Sciatic nerve (tissue), 2 donors: ENCODE data around the gene MLLT3. TPM values are rescaled to one million over a fixed set of nuclear protein-coding genes. Genes with fewer than 3 reads are reported as not detected.

ENCODE experiments used
- ATAC-seq: fragments of 200-7000 bp; cut with Tn5 transposase; one replicate; pipeline ENCODE4 v1.9.1; 2020; ENCODE audit warnings: mild to moderate bottlenecking, moderate library complexity
- DNase-seq: peaks from one replicate; pipeline ENCODE4 v3.0.0-alpha.2; 2020; ENCODE audit warnings: low spot score
- intact Hi-C: fragments of 100-400 bp; cut with DNase I; formaldehyde crosslinking; loops from one replicate; pipeline ENCODE4 v1.14.2; 2022
- total RNA-seq: library from RNA; stranded (reverse); fragmentation: NEBNext Ultra II Directional; extraction: Animal tissue kit (Norgen Biotek cat#: 25700); gene quantifications from one replicate; pipeline ENCODE4 v1.2.1, GENCODE V29; 2021
- donor health status: DM: no; HTN: no; CAD: no.
- donor health status: DM: no; HTN: no; CAD: no.

MLLT3 gene
- total RNA-seq, 1 donor from 2014 or later = 19.3 TPM

GRCh38 chr9:20408513-20408912, 213.8 kb downstream of the MLLT3 start:
- ATAC-seq (no peak), DNase-seq (no peak)
- intact Hi-C loops = loop anchor here (2.0 kb wide), 1 partner anchor 44 kb away; no protein-coding TSS in a partner anchor

GRCh38 chr9:20407013-20407412, 215.3 kb downstream of the MLLT3 start:
- intact Hi-C loops = no loop called here
- no peak for DNase-seq
- no peak for ATAC-seq

GRCh38 chr9:20406344-20406743, 216.0 kb downstream of the MLLT3 start:
- no peak for ATAC-seq
- intact Hi-C loops = no loop called here
- no peak for DNase-seq

GRCh38 chr9:20405616-20406015, 216.7 kb downstream of the MLLT3 start:
- intact Hi-C loops = no loop called here
- DNase-seq = no peak

GRCh38 chr9:20405078-20405477, 217.2 kb downstream of the MLLT3 start:
- no peak for DNase-seq
- intact Hi-C loops = no loop called here
- ATAC-seq = no peak

More at GRCh38 chr9:20405616-20406015, 216.7 kb downstream of the MLLT3 start:
- no peak for ATAC-seq

- intact Hi-C loops = no loop called here
- no peak for ATAC-seq
- DNase-seq = no peak
These were observed 218.0 kb downstream of the MLLT3 start for GRCh38 chr9:20404192-20404813.

- DNase-seq = no peak
- no peak for ATAC-seq
- intact Hi-C loops = no loop called here
These were observed 219.0 kb downstream of the MLLT3 start for GRCh38 chr9:20403346-20403745.

GRCh38 chr9:20402273-20402875, 219.9 kb downstream of the MLLT3 start:
- intact Hi-C loops = no loop called here
- ATAC-seq (no peak), DNase-seq (no peak)

GRCh38 chr9:20398536-20399338, 223.6 kb downstream of the MLLT3 start:
- intact Hi-C loops = no loop called here
- ATAC-seq (no peak), DNase-seq (no peak)

GRCh38 chr9:20397348-20397747, 225.0 kb downstream of the MLLT3 start:
- intact Hi-C loops = no loop called here
- ATAC-seq (no peak), DNase-seq (no peak)

GRCh38 chr9:20396509-20396908, 225.8 kb downstream of the MLLT3 start:
- intact Hi-C loops = no loop called here
- no peak for DNase-seq
- ATAC-seq = no peak

GRCh38 chr9:20395651-20396050, 226.6 kb downstream of the MLLT3 start:
- ATAC-seq = no peak
- intact Hi-C loops = no loop called here
- DNase-seq = no peak

GRCh38 chr9:20394969-20395368, 227.3 kb downstream of the MLLT3 start:
- ATAC-seq (no peak), DNase-seq (no peak)
- intact Hi-C loops = no loop called here

- DNase-seq (no peak), ATAC-seq (no peak)
- intact Hi-C loops = no loop called here
These were observed 231.1 kb downstream of the MLLT3 start for GRCh38 chr9:20391208-20391607.

- DNase-seq = no peak
- ATAC-seq = no peak
- intact Hi-C loops = no loop called here
These were observed 231.9 kb downstream of the MLLT3 start for GRCh38 chr9:20390400-20390799.

- intact Hi-C loops = no loop called here
- ATAC-seq (no peak), DNase-seq (no peak)
These were observed 235.2 kb downstream of the MLLT3 start for GRCh38 chr9:20387062-20387461.

GRCh38 chr9:20384642-20385041, 237.7 kb downstream of the MLLT3 start:
- intact Hi-C loops = no loop called here
- DNase-seq = no peak
- ATAC-seq = no peak

GRCh38 chr9:20382460-20383071, 239.7 kb downstream of the MLLT3 start:
- DNase-seq (no peak), ATAC-seq (no peak)
- intact Hi-C loops = no loop called here

- DNase-seq = no peak
- intact Hi-C loops = no loop called here
- no peak for ATAC-seq
These were observed 241.8 kb downstream of the MLLT3 start for GRCh38 chr9:20380546-20380945.

GRCh38 chr9:20379804-20380225, 242.5 kb downstream of the MLLT3 start:
- intact Hi-C loops = no loop called here
- no peak for DNase-seq
- no peak for ATAC-seq
